Measurements from ENCODE around the gene WDR90. TPM values are rescaled to one million over a fixed set of nuclear protein-coding genes. Genes with fewer than 3 reads are reported as not detected.

Gene WDR90
- polyA plus RNA-seq, 2 of the 4 experiments (the other 2 are of a cell fraction) = 6.5 to 30.7 TPM

DNA sequence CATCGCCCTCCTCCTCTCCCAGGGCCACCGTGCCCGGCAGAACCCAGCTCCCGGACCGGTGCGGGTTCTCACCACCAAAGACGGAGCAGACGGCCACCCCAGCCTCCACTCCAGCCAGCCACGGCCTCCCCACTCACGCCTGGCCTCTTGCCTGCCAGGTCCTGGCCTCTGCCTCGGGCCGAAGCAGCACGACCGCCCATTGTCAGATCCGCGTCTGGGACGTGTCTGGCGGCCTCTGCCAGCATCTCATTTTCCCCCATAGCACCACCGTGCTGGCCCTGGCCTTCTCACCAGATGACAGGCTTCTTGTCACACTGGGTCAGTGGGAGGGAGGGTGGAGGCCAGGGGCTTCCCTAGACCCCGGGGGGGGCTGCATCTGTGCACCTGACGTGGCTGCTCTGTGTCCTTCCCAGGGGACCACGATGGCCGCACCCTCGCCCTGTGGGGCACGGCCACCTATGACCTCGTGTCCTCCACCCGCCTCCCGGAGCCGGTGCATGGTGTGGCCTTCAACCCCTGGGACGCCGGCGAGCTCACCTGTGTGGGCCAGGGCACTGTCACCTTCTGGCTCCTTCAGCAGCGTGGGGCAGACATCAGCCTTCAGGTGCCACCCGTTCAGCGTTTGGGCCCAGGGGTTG, 12.1 kb downstream of the WDR90 start:
- ATAC-seq (peak; percentile 9 to 14; a peak in 3 of 6 replicates), DNase-seq (ENCODE audit: low read depth in 1 of 2, low spot score in 1 of 2) (no peak), FAIRE-seq (no peak)
- Histone ChIP-seq H3K4me1 (peaks cover 14% of the 10 kb centered on the region), H3K4me3 (no peak overlapping the region), H3K27ac (peak overlapping the region; percentile 71 to 87; a peak in 5 of 6 replicates), H3K9me3 (no peaks in the 10 kb centered on the region), H3K4me2 (peak overlapping the region; percentile 70)
- TF ChIP-seq, protein P1, sequence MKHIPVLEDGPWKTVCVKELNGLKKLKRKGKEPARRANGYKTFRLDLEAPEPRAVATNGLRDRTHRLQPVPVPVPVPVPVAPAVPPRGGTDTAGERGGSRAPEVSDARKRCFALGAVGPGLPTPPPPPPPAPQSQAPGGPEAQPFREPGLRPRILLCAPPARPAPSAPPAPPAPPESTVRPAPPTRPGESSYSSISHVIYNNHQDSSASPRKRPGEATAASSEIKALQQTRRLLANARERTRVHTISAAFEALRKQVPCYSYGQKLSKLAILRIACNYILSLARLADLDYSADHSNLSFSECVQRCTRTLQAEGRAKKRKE (CRISPR knock-in tag; IDR thresholded peaks at IDR 0.05; ENCODE audit: low read depth) = no peak
- TF ChIP-seq MAZ (IDR thresholded peaks at IDR 0.05; ENCODE audit: borderline replicate concordance, low read depth, low read length) = no peak
- no peak for TF ChIP-seq RAD21 (conservative IDR thresholded peaks at IDR 0.05 in 1 of 2, IDR thresholded peaks at IDR 0.05 in 1 of 2)
- no peak for TF ChIP-seq HOXA7 (CRISPR knock-in tag; IDR thresholded peaks at IDR 0.05)
- TF ChIP-seq RARB (CRISPR knock-in tag; IDR thresholded peaks at IDR 0.05) = no peak
- no peak for TF ChIP-seq TP53 (CRISPR knock-in tag; IDR thresholded peaks at IDR 0.05)
- TF ChIP-seq HOXB5 (CRISPR knock-in tag; IDR thresholded peaks at IDR 0.05) = no peak
- no peak for TF ChIP-seq ZFP36 (IDR thresholded peaks at IDR 0.05; ENCODE audit: borderline replicate concordance, partially characterized antibody)
- no peak for TF ChIP-seq PBX3 (IDR thresholded peaks at IDR 0.05)
- TF ChIP-seq RFX5 (IDR thresholded peaks at IDR 0.05) = no peak
- TF ChIP-seq NFE2L2 (conservative IDR thresholded peaks at IDR 0.05; ENCODE audit: low read length) = no peak
- TF ChIP-seq MYC (IDR thresholded peaks at IDR 0.05; ENCODE audit: borderline replicate concordance, low read length) = no peak
- CTCF ChIA-PET = interaction anchor here (0.6 to 13.5 kb wide), 28 partner anchors 9 to 269 kb away, joined by 3 to 105 read pairs (median 8); partner anchors contain the start of genes MCRIP2, METTL26, RHBDL1 and WDR90
- 68% methylated on average over 31 of the region's 35 CpGs for WGBS (ENCODE audit: missing lambda C conversion rate)
- POLR2A ChIA-PET = interaction anchor here (1.0 kb wide), 1 partner anchor 32 kb away, joined by 3 read pairs; no protein-coding TSS in a partner anchor

GRCh38 chr16:662095-662494, 12.9 kb downstream of the WDR90 start:
- no peak overlapping the region for H3K27ac ChIP-seq
- H3K4me3 ChIP-seq = no peak overlapping the region
- FAIRE-seq = no peak
- no peaks in the 10 kb centered on the region for H3K9me3 ChIP-seq
- H3K4me2 ChIP-seq = no peak overlapping the region
- no peak for ATAC-seq
- DNase-seq (ENCODE audit: low read depth in 1 of 2, low spot score in 1 of 2) = no peak
- TF ChIP-seq, protein P2, sequence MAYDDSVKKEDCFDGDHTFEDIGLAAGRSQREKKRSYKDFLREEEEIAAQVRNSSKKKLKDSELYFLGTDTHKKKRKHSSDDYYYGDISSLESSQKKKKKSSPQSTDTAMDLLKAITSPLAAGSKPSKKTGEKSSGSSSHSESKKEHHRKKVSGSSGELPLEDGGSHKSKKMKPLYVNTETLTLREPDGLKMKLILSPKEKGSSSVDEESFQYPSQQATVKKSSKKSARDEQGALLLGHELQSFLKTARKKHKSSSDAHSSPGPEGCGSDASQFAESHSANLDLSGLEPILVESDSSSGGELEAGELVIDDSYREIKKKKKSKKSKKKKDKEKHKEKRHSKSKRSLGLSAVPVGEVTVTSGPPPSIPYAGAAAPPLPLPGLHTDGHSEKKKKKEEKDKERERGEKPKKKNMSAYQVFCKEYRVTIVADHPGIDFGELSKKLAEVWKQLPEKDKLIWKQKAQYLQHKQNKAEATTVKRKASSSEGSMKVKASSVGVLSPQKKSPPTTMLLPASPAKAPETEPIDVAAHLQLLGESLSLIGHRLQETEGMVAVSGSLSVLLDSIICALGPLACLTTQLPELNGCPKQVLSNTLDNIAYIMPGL (CRISPR knock-in tag; IDR thresholded peaks at IDR 0.05; ENCODE audit: borderline replicate concordance) = no peak
- TF ChIP-seq, protein P3, sequence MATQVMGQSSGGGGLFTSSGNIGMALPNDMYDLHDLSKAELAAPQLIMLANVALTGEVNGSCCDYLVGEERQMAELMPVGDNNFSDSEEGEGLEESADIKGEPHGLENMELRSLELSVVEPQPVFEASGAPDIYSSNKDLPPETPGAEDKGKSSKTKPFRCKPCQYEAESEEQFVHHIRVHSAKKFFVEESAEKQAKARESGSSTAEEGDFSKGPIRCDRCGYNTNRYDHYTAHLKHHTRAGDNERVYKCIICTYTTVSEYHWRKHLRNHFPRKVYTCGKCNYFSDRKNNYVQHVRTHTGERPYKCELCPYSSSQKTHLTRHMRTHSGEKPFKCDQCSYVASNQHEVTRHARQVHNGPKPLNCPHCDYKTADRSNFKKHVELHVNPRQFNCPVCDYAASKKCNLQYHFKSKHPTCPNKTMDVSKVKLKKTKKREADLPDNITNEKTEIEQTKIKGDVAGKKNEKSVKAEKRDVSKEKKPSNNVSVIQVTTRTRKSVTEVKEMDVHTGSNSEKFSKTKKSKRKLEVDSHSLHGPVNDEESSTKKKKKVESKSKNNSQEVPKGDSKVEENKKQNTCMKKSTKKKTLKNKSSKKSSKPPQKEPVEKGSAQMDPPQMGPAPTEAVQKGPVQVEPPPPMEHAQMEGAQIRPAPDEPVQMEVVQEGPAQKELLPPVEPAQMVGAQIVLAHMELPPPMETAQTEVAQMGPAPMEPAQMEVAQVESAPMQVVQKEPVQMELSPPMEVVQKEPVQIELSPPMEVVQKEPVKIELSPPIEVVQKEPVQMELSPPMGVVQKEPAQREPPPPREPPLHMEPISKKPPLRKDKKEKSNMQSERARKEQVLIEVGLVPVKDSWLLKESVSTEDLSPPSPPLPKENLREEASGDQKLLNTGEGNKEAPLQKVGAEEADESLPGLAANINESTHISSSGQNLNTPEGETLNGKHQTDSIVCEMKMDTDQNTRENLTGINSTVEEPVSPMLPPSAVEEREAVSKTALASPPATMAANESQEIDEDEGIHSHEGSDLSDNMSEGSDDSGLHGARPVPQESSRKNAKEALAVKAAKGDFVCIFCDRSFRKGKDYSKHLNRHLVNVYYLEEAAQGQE (IDR thresholded peaks at IDR 0.05) = no peak
- TF ChIP-seq EP300 (IDR thresholded peaks at IDR 0.05) = no peak
- no peak for TF ChIP-seq RCOR1 (IDR thresholded peaks at IDR 0.05; ENCODE audit: low read depth, low read length)
- TF ChIP-seq TP53 (CRISPR knock-in tag; IDR thresholded peaks at IDR 0.05) = no peak
- TF ChIP-seq POLR2AphosphoS2 (conservative IDR thresholded peaks at IDR 0.05; ENCODE audit: low read length) = no peak
- no peak for TF ChIP-seq CBX2 (IDR thresholded peaks at IDR 0.05; ENCODE audit: borderline replicate concordance, low read depth)
- TF ChIP-seq KDM1A (IDR thresholded peaks at IDR 0.05; ENCODE audit: low read depth) = no peak
- TF ChIP-seq FOSB (CRISPR knock-in tag; IDR thresholded peaks at IDR 0.05) = no peak
- POLR2A ChIA-PET = no interaction called here
- no CpG with 5 or more reads among the region's 19 CpGs for WGBS (ENCODE audit: missing lambda C conversion rate)
- peaks cover 14% of the 10 kb centered on the region for H3K4me1 ChIP-seq
- CTCF ChIA-PET = interaction anchor here (0.8 to 13.5 kb wide), 16 partner anchors 9 to 123 kb away, joined by 3 to 105 read pairs (median 6); partner anchors contain the start of genes METTL26, RHBDL1 and WDR90
